ENCODE measurements around the gene NAB1. TPM values are rescaled to one million over a fixed set of nuclear protein-coding genes. Genes with fewer than 3 reads are reported as not detected.
"Not testable (repeated sequence)": the region's sequence is repeated elsewhere in the genome, so short reads cannot be mapped to it uniquely, and the experiment has no call there.

The NAB1 gene
- total RNA-seq, 1 donor from 2014 or later, result 49.7 TPM

- no peak for DNase-seq (ENCODE audit: low spot score)
Observed at GRCh38 chr2:190670182-190670946, 21.5 kb downstream of the NAB1 start.

GRCh38 chr2:190674966-190675650, 26.2 kb downstream of the NAB1 start:
- DNase-seq (ENCODE audit: low spot score), result no peak

DNA sequence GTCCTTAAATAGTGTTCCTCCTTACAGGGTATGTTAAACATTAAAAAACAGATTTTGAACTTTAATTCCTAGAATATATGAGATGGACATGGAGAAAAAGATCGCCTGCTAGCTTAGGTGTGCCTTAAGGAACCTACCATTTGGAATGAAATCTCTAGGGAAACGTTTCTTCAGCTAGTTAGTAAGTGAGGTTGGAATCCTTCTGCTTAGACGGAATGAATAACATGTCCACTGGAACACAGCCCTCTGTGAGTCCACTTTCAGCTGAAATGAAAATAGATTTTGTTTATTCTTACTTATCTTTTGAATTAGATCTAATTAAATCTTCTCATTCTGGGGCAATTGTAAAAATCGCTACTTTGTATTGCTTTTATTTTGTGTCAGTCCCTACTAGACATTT, 28.4 kb downstream of the NAB1 start:
- DNase-seq (ENCODE audit: low spot score), result no peak

- DNase-seq (ENCODE audit: low spot score), result no peak
Observed at GRCh38 chr2:190678444-190679162, 29.7 kb downstream of the NAB1 start.

DNA sequence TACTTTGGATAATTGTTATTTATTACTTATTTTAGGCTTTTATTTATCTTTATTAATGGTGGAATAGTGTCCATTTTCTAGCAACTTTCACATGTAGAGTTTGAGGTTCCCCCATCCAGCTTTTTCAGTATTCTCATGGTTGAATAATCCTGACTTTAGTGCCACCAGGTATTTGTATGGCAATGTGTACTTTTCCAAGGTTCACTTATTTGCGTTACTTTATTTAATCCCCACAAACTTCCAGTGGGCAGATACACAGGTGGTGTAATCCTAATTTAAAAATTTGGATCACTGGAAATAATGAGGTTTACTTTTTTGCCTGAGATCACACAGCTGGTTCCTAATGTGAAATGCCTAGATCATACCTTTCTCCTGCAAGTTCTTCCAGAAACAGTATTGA, 30.5 kb downstream of the NAB1 start:
- no peak for DNase-seq (ENCODE audit: low spot score)

DNA sequence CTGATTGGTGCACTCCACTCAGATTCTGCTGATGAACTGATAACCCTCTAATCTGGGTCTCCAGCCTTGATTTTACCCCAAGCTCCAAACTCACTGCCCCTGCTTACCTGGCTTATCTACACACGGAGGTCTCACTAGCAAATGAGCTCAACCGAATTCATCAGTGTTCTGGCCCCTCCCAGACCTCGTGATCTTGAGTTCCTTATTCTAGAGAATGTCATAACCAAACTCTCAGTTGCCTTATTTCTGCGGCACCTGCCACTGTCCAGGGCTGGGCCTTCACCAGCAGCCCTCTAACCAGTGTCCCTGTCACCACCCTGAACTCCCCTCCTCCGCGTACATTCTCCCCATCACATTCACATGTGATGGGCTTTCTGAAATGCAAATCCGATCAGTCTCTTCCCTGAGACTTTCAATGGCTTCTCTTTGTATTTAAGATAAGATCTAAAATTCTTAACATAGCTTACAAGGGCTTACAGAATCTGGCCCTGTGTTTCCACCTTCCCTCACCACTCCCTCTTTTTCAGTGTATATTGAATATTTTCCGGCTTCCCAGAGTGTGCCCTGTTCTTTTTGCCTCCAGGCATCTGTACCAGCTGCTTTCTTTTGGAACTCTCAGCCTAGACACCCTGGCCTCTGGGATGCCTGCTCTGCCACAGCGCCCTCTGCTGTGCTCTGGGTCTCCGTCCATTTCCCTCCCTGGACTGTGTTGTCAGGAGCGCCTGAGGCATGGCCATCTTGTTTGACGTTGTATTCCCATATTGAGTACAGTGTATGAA, 31.1 kb downstream of the NAB1 start:
- DNase-seq (ENCODE audit: low spot score), result no peak

- no peak for DNase-seq (ENCODE audit: low spot score)
Observed at GRCh38 chr2:190682168-190682567, 33.3 kb downstream of the NAB1 start.

GRCh38 chr2:190683802-190684201, 34.9 kb downstream of the NAB1 start:
- no peak for DNase-seq (ENCODE audit: low spot score)

- DNase-seq (ENCODE audit: low spot score), result no peak
Observed at GRCh38 chr2:190684931-190685330, 36.0 kb downstream of the NAB1 start.

GRCh38 chr2:190685333-190685732, 36.5 kb downstream of the NAB1 start:
- no peak for DNase-seq (ENCODE audit: low spot score)

DNA sequence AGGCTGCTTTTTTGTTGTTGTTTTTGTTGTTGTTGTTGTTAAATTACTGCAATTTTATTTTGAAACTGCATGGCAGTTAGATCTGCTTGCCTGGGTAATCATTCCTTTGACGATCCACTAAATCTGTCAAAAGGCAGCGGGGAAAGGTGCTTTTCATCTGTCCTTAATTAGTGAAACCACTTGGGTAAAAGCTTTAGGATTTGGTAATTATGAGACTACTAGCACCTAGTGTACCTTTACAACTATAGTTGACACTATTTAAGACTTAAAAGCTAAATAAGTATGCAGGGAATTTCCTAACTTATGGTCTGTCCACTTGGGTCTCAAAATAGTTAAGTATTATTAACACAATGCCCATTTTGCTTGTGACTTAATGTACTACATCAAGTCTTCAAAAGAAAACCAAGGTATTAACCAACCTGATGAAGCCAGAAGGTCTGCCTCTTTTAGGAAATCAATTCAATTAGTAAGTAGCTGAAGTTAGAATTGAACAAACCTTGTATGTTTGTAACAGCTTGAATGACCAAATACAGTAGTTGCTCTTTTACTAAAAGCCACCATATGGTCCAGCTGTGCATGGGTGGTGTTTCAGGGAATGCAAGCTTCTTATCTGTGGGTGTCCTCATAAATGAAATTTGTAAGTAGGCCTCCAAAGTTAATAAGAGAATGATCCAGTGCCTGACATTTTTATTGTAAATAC, 44.8 kb downstream of the NAB1 start:
- DNase-seq (ENCODE audit: low spot score), result no peak

- DNase-seq (ENCODE audit: low spot score), result no peak
Observed at GRCh38 chr2:190694479-190694878, 45.6 kb downstream of the NAB1 start.

DNA sequence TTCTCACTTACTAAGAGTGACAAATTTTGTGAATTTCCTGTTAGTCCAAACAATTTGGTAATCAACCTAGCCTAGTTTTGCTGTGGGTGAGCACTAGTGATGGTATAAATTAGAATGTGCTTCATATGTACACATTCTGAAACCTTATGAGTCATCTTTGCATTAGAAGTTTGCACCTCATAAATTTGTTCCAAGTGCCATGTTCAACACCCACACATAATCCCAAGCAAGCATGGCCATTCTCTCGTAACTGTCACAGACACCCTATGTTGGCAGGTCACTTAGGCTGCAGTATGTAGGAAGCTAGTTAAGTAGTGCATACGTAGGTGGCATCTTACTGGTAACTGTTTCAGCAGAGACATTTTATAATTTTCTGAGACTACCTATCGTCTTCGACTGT, 46.9 kb downstream of the NAB1 start:
- no peak for DNase-seq (ENCODE audit: low spot score)

DNA sequence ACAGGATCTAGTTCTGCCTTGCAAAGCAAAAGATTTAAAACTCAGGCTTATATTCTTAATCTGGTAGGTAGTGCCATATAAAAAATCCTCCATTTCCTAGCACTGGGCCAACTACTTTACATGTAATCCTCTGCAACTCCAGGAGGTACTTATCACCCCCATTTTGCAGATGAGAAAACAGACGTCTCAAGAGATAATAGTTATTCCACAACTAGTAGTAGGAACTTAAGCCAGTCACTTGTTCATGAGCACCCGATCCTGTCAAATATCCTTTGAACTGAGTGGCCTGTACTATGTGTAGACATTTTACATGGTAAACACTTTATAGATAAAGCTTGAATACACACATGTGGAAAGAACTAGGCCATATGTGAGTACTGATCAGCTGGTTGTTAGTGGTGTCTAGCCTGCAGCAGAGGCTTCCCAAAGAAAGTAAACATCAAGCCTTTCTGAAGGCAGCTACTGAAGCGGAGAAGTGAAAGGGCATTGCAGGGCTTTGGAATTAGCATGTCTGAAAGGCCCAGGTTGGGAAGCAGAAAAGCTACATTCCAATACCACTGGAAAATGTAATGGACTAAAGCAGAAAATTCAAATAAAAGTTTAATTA, 48.0 kb downstream of the NAB1 start:
- no peak for DNase-seq (ENCODE audit: low spot score)

DNA sequence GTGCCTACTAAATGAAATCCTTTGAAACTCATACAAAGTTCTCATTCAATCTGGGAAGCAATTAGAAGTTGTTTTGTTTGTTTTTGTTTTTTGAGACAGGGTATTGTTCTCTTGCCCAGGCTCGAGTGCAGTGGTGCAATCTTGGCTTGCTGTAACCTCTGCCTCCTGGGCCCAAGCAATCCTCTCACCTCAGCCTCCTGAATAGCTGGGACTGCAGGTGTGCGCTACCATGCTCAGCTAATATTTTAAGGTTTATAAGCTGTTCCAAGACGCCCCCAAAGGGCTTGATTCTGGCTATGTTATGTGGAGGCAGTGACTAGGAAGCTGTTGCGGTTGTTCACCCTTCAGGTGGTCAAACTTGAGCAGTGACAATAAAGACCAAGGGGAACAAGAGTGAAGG, 48.5 kb downstream of the NAB1 start:
- no peak for DNase-seq (ENCODE audit: low spot score)

DNA sequence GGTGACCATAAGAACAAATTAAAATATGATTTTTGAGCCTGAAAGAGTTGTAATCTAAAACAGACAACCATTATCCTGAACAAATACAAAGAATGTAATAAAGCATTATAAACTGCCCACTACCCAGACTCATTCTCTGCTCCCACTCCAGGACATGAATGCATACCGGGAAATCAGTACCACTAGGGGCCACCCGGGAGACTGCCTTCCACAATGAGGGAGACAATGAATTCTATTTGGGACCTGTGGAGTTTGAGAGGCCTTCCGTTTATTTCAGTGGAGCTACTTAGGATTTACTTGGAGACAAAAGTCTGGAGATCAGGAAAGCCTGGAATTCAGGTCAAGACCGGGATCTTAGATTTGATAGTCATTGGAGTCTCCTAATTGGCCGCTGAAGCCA, 50.0 kb downstream of the NAB1 start:
- no peak for DNase-seq (ENCODE audit: low spot score)

DNA sequence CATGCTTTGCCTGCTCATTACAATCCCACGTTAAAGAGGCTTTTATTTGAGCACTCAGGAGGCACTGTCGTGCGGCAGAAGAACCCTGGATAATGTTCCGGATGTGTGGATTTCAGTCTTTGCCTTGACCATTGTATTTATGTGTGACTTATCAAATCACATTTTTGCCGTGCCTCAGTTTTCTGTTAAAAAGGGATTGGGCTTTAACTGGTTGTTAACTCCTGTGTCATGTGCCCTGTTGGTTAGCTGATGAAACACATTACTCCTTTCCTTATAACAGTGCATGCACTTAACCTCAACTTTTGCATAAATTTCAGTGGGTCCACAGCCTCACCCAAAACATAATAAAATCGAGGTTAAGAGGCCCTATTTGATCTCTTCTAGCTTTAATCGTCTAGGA, 52.7 kb downstream of the NAB1 start:
- no peak for DNase-seq (ENCODE audit: low spot score)

DNA sequence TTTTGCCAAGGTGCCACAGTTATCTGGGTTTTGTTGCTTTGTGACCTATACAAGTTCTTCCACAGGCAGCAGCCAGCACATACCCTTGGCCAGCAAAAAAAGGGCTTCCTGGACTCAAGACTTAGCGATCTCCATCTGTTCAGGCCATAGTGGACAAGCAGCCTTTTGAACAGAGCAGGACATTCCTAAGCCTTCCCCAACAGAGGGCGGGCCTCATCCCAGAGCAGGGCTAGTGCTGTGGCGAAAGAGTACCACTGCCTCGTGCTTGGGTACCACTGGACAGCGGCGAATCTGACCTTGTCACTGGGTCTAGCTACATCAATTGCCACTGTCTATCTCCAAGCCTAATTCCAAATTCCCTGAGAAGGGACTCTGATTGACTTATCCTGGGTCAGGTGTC, 56.4 kb downstream of the NAB1 start:
- DNase-seq (ENCODE audit: low spot score), result no peak

- no peak for DNase-seq (ENCODE audit: low spot score)
Observed at GRCh38 chr2:190707726-190708125, 58.8 kb downstream of the NAB1 start.

DNA sequence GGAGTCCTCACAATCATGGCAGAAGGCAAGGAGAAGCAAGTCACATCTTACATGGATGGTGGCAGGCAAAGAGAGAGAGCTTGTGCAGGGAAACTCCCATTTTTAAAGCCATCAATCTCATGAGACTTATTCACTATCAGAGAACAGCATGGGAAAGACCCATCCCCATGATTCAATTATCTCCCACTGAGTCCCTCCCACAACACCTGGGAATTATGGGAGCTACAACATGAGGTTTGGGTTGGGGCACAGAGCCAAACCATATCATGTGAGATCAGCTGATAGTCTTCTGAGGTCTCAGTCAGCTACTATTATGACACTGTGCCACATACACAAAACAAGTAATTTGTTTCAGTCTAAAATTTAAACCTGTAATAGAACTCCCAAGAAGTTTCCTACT, 59.8 kb downstream of the NAB1 start:
- not testable (repeated sequence) for DNase-seq (ENCODE audit: low spot score)

- no peak for DNase-seq (ENCODE audit: low spot score)
Observed at GRCh38 chr2:190711069-190711468, 62.2 kb downstream of the NAB1 start.

Data from ureter (tissue), 1 donor.